Breast epithelium (tissue), 3 donors: ENCODE results near the gene TMEM178A.

Source experiments
- POLR2A ChIP-seq: fragments of 450-650 bp; IDR thresholded peaks from one replicate; pipeline ENCODE4 v1.6.1; 2016; ENCODE audit warnings: antibody characterized with exemption, mild to moderate bottlenecking, moderate library complexity
- POLR2AphosphoS5 ChIP-seq, 3 donors: sonication (generic); formaldehyde crosslinking; IDR thresholded peaks; one replicate each; pipeline ENCODE4 v1.6.1; 2017; ENCODE audit warnings: antibody characterized with exemption in 3 of 3
- TF ChIP-seq, protein P1 (sequence below), 3 donors: fragments of 450-650 bp; IDR thresholded peaks; one replicate each; pipeline ENCODE4 v1.5.1; 2016 to 2017; ENCODE audit warnings: antibody characterized with exemption in 3 of 3, mild to moderate bottlenecking in 3 of 3, moderate library complexity in 3 of 3

DNA sequence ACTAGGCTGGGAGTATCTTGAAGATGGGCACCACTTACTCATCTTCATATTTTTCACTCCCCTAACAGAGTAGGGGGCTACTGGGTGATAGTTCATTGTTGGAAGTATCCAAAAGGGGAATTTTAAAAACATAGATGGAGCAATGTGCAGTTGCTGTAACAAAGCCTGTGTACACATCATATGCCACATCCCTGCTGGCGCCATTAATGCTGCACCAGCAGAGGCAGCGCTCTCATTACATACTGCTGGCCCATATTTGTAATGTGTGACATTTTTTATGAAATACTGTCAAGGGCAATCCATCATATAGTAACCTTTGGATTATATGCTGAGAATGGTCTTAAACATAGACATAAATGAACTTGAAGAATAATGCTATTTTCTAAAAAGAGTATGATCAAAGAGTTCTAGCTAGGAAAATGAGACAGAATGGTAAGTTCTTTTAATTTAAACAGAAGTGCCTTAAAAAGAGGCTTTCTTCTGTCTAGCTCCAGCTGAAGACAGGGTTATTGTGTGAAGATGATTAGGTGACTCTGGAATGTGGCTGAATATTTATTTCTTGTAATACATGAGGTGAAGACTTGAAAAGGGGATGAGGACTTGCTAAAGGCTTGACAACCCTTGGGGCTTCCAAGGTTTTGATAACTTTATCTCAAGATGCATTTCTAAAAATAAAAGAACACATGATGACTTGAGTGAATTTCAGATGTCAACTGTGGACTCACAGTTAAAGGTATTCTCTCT lies 2.4 kb upstream of the TMEM178A start:
- TF ChIP-seq, protein P1, sequence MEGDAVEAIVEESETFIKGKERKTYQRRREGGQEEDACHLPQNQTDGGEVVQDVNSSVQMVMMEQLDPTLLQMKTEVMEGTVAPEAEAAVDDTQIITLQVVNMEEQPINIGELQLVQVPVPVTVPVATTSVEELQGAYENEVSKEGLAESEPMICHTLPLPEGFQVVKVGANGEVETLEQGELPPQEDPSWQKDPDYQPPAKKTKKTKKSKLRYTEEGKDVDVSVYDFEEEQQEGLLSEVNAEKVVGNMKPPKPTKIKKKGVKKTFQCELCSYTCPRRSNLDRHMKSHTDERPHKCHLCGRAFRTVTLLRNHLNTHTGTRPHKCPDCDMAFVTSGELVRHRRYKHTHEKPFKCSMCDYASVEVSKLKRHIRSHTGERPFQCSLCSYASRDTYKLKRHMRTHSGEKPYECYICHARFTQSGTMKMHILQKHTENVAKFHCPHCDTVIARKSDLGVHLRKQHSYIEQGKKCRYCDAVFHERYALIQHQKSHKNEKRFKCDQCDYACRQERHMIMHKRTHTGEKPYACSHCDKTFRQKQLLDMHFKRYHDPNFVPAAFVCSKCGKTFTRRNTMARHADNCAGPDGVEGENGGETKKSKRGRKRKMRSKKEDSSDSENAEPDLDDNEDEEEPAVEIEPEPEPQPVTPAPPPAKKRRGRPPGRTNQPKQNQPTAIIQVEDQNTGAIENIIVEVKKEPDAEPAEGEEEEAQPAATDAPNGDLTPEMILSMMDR (IDR thresholded peaks at IDR 0.05) = no peak
- TF ChIP-seq POLR2A (no peak), POLR2AphosphoS5 (IDR thresholded peaks at IDR 0.05) (no peak)
